KG1 (cell line): ENCODE measurements around the gene OPRD1.
A peak's percentile ranks its signal among the peaks of the same experiment; 100 is the strongest.

Source experiments
- DNase-seq: peaks from one replicate; lab custom pipeline; 2025; lab: John Stamatoyannopoulos, UW

OPRD1 gene

GRCh38 chr1:28885472-28885877, 73.5 kb downstream of the OPRD1 start:
- DNase-seq = no peak

DNA sequence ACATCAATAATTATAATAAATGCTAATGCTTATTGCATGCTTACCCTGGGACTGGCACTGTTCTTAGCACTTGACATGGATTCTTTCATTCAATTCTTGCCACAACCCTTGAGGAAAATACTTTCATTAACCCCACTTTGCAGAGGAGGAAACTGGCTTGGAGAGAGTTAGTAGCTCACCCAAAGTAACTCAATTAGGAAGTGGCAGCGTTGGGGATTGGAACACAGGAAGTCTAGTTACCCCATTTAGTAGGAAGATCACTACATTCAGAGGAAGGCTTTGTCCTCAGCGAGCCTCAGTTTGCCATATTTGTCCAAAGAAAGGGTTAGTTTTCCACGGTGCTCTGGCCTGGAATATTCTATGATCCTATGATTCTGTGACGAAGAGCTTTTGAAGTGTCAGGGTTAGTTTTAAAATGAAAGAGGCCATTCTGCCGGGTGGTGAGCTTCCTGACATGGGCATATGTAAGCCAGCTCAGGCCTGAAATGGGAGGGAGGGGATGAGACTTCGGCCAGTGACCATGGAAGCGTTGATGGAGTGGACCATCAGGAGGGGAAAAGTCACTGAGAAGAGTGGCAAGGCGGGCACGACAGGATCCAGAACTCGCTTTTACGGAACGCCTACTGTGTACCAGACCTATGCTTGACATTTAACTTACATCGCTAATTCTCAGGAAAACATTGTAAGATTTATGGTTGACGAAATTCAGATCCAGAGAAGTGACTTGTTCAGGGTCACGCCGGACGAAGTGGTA, 74.2 kb downstream of the OPRD1 start:
- DNase-seq = no peak

DNA sequence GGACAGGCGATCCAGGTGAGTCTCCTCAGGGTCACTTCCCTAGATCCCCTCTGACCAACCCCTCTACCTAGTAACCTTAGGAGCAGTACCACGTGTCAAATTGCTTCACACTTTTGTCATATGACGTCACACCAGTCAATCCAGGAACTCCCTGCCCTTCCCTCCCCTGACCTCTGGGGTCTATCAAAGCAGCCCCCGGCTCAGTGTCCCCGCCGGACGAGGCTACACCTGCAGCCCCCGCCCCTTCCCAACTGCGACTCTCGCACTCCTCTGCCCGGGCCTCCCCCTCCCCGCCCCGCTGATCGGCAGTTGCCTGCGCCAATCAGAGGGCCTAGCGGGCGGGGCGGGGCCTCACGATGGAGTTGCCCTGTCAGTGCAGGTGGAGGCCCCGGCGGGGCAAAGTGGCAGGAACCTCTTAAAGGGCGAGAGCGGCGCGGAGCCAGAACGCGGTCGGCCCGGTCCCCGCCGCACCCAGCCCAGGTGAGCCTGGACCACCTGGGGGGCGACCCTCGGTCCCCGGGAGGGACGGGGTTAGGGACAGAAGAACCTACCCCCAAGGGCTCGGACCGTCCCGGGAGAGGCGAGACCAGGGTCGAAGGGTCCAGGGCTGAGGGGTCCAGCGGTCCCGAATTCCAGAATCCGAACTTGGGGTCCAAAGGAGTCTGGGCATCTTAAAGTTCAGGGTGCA, 74.9 kb downstream of the OPRD1 start:
- peak; percentile 66 for DNase-seq

GRCh38 chr1:28887419-28887834, 75.5 kb downstream of the OPRD1 start:
- no peak for DNase-seq

DNA sequence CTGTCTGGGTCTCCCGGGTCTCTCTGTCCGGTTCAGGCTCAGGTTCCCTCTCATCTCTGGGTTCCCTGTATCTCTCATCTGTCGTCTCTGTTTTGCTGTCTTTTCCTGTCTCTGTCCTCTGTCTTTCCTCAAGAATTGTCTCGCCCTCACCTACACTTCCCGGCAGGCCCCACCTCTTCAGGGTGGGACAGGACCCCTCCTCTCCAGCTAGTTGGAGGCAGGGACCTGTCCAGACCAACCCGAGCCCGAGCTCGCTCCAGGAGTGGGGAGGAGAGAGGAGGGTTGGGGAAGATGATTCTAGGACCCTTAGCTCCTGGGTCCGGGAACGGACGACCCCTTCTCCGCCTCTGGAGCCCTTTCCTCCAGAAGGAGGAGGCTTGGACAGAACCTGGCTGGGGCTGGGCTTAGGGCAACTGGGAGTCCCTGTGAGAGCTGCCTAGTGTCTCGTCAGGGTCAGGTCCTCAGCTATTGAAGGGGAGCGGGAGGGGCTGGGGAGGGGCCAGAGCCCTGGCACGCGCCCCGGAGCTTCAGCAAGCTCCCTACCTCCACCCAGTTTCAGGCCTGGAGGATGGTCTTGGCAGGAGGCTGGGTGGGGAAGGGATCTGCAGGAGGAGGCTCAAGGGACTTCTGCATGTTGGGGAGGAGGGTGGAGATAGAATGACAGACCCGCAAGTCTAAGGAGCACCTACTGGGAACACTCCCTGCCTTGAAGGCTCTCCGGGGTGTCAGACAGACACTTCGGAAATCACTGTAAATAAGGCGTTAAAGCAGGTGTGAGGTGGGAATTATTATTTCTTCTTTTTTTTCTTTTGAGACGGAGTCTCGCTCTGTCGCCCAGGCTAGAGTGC, 76.1 kb downstream of the OPRD1 start:
- DNase-seq = no peak

DNA sequence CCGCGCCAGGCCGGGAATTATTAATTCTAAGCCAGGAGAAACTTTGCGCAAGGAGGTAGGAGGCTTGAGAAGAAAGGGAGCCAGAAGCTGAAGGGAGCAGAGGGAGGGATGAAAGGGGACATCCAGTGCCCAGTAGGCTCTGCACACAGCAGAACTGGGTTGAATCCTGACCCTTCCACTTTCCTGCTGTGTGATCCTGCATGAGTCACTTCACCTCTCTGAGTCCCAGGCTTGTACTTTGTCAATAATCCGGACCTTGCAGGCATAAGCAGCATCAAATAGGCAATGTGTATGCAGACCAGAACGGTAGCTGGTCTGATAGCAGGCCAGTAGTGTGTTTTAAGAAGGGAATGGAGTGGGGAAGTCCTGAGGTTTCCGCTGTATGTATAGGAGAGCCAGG, 76.9 kb downstream of the OPRD1 start:
- no peak for DNase-seq

DNA sequence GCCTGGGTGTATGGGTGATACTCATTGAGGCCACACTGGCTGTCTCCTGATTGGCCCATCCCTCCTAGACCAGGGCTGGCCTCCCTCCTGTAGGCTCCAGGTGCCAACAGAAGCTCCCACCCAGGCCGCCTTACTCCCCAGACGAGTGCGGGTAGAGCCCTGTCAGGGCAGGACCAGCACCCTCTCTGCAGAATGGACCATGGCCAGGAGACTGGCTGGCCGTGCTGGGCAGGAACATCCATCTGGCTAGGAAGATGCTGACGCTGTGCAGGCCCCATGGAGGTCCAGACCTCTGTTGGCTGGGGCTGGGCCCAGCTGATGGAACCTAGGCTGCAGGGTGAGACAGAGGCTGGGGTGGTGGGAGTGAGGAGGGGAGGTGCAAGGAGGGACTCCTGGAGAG, 77.4 kb downstream of the OPRD1 start:
- DNase-seq = no peak

- no peak for DNase-seq
Measured at GRCh38 chr1:28890435-28890834, 78.5 kb downstream of the OPRD1 start.

DNA sequence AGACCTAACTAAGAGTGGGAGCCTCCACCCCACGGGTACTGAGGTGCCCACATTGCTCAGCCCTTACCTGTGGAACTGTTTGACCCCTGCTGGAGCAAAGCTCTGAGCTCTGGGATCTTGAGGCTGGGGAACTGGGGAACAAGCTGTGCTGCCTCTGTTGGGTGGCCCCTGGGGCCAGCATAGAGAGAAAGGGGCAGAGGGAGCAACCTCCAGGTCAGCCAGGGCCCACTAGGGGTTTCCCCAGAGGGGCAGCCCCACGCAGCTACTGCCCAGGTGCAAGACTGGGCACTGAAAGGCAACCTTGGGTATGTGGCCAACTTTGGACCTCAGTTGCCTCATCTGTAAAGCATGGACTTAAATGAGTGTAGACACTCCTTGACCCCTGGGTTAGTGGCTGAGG, 78.9 kb downstream of the OPRD1 start:
- no peak for DNase-seq

- DNase-seq = no peak
Measured at GRCh38 chr1:28891256-28891655, 79.3 kb downstream of the OPRD1 start.

DNA sequence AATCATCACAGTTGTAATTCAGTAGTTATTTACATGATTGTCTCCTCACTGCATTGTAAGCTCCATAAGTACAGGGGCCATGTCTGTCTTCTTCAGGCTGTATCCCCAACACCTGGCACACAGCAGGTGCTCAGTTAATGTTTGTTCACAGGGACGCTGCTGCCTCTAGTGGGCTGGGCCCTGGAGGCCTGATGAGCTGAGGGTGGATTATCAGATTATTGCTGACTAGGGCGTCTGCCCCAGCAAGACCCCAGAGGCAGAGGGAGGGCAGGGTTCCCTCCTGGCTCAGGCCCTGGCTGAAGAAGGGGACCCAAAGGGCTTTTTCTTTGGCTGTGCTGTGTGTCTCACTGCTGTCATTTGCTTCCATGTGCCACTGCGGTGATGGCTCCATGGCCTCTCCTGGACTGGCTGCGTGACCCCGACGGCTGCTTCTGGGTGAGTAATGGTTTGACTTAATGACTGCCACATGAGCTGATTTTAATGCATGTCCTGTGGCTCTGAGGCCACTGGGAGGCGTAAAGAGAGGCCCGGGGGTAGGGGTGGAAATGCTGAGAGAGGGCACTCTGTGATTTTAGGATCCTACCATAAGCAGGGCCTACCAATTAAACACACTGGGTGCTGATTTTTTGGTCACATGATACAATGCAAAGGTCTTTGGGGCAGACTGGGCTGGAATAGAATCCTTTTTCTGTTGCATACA, 81.6 kb downstream of the OPRD1 start:
- DNase-seq = no peak

- DNase-seq = no peak
Measured at GRCh38 chr1:28894785-28895184, 82.8 kb downstream of the OPRD1 start.

- DNase-seq = no peak
Measured at GRCh38 chr1:28895896-28896608, 84.1 kb downstream of the OPRD1 start.

- DNase-seq = no peak
Measured at GRCh38 chr1:28896609-28896986, 84.6 kb downstream of the OPRD1 start.

- DNase-seq = no peak
Measured at GRCh38 chr1:28897789-28898188, 85.8 kb downstream of the OPRD1 start.

GRCh38 chr1:28898405-28898881, 86.5 kb downstream of the OPRD1 start:
- no peak for DNase-seq

- DNase-seq = no peak
Measured at GRCh38 chr1:28899267-28899666, 87.3 kb downstream of the OPRD1 start.

GRCh38 chr1:28900562-28900961, 88.6 kb downstream of the OPRD1 start:
- DNase-seq = no peak

GRCh38 chr1:28902738-28903137, 90.8 kb downstream of the OPRD1 start:
- no peak for DNase-seq

- no peak for DNase-seq
Measured at GRCh38 chr1:28905921-28906666, 94.1 kb downstream of the OPRD1 start.

- DNase-seq = no peak
Measured at GRCh38 chr1:28909198-28909597, 97.2 kb downstream of the OPRD1 start.
